HG03575 (cell line): ENCODE data around the gene AGAP9.
"Not testable (repeated sequence)": the region's sequence is repeated elsewhere in the genome, so short reads cannot be mapped to it uniquely, and the experiment has no call there.

Experiments
- ATAC-seq: cut with Tn5 transposase; IDR thresholded peaks from one replicate; pipeline ENCODE4 v1.9.1; 2021; ENCODE audit not compliant: unreplicated experiment, insufficient number of reproducible peaks, low FRiP score; ENCODE audit errors: extremely low read depth

The AGAP9 gene

GRCh38 chr10:47494226-47494625 lies 29.2 kb downstream of the AGAP9 start:
- not testable (repeated sequence) for ATAC-seq

DNA sequence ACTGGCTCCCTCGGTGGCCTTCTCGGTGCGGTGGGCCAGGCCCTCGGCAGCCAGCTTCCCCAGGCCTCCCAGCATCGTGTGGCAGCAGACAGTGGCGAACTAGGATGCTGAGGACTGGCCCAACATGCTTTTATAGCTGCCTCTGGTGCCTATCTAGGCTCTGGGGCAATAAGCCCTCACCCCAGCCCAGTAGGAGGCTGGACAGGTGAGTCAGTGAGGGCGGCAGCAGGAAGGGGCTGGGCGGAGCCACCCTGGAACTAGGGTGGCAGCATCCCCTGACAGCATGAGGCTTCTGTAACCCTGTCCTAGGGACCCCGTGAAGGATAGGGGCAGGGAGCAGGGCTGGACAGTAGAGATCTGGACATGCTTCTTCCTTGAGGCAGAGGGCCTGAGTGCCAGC lies 31.8 kb downstream of the AGAP9 start, which contains the start of gene FAM25G:
Gene FAM25G (minus strand): TSS at position 101 of the 400 bp plus-strand sequence. CDS start 26 bp downstream, at position 75.
- ATAC-seq: not testable (repeated sequence)

GRCh38 chr10:47489630-47490029 lies 33.8 kb downstream of the AGAP9 start:
- not testable (repeated sequence) for ATAC-seq

DNA sequence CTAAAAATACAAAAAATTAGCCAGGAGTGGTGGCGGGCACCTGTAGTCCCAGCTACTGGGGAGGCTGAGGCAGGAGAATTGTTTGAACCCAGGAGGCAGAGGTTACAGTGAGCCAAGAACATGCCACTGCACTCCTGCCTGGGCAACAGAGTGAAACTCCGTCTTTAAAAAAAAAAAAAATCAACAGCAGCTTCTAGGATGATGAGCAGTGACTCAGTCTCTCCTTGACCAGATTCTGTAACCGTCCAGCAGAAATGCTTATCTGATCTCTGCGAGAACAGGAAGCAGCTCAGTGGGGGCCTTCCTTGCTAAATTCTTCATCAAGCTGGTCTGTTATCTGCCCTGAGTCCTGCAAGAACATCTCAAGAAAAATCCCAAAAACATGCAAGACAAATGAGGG lies 37.5 kb downstream of the AGAP9 start:
- not testable (repeated sequence) for ATAC-seq

DNA sequence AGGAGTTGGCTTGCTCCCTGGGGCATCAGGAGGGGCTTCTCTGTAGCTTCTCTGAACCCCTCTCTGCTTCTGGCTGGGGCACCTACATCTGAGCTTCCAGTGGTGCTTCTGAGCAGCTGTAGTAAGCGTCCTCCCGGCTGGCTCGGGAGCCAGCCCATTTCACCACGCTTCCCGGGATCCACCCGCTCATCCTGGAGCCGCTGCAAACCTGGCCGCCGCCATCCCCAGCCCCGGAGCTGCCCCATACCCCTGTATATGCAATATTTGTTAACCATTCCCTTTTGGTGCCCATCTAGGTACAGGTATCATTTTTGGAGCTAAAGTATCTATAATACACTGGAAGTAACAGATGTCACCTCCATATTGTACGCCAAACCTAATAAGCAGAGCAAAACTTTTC lies 38.7 kb downstream of the AGAP9 start:
- ATAC-seq: not testable (repeated sequence)

GRCh38 chr10:47483923-47484322 lies 39.5 kb downstream of the AGAP9 start, which contains the start of gene ANXA8:
ANXA8 (minus strand) TSS chr10:47484115; CDS start chr10:47483933, 182 bp downstream.
- ATAC-seq: not testable (repeated sequence)

GRCh38 chr10:47482367-47482766 lies 41.1 kb downstream of the AGAP9 start:
- not testable (repeated sequence) for ATAC-seq

- not testable (repeated sequence) for ATAC-seq
Observed at GRCh38 chr10:47481768-47482181, 41.7 kb downstream of the AGAP9 start.

DNA sequence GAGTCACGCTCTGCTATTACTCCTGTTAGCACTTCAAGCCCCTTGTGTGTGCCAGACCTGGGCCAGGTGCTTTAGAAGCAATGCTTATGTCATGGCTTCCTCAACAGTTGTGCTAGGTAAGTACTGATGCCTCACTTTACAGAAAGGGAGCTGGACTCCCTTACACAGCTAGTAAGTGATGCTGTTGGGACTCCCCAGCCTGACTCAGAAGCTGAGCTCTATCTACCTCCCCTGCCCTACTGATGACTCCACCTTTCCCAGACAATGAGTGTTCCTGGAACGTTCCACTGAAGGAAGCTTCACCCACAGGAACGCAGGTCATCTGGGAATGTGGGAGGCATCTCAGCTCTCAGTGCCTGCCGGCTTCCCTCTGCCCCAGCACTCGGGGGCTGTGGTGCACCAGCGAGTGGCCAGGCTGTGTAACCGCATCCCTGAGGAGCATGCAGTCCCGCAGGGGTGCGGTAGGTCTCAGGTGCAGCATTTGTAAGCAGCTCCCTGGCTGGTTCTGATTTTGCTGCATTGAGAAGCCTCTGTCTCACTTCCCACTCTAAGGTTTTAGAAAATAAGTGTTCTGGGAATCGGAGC lies 42.2 kb downstream of the AGAP9 start:
- not testable (repeated sequence) for ATAC-seq

GRCh38 chr10:47480133-47480532 lies 43.3 kb downstream of the AGAP9 start:
- ATAC-seq: not testable (repeated sequence)

DNA sequence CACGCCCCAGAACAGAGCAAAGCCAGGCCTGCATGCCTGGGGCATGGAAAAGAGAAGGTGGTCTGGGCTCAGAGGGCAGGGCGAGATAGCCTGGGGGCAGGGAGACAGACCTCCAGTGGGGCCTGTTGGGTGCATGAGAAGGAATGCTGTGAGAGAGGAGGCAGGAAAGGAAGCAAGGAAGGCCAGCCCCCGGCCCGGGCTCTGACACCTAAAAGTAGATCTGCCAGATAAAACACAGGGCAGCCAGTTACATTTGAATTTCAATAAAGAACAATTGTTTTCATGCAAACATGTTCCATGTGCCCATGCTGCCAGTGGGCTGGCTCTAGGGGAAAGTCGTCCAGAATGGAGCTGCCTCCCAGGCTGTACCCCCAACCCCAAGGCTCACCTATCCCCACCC lies 45.3 kb downstream of the AGAP9 start:
- not testable (repeated sequence) for ATAC-seq

DNA sequence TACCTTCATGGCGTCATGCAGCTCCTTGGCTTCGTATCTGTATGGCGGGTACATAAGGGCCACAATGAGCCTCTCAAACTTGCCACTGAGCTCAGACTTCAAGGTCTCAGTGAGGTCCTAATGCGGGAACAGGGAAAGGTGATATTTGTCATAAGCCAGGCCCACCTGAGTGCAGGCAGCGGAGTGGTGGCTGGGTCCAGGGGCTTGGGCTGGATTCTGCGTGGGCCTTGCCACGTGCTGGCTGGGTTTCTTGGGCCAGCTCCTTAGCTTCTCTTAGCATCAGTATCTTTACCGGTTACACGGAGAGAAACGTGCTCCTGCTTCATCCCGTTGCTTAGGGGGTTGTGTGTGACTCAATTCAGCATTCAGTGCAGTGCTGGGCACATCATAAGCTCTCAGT lies 46.4 kb downstream of the AGAP9 start:
- ATAC-seq: not testable (repeated sequence)

GRCh38 chr10:47475101-47475500 lies 48.3 kb downstream of the AGAP9 start:
- not testable (repeated sequence) for ATAC-seq

GRCh38 chr10:47473516-47473915 lies 49.9 kb downstream of the AGAP9 start:
- ATAC-seq: not testable (repeated sequence)

DNA sequence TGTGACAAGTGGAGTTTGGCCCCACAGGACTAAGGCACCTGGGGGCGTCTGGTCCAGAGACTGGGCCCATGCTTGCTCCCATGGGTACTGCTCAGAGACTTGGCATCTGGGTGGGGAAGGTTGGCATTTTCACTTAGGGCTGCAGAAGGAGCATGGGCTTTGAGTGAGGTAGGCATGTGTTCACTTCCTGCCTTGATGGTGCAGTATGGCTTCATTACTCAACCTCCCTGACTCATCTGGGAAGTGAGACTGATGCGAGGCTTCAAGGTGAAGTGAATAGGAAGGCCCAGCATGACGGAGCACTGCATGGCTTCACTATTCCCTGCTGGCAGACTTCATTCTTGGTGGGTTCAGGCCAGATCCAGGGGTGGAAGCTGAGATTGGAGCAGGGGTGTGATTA lies 50.8 kb downstream of the AGAP9 start:
- ATAC-seq: not testable (repeated sequence)

DNA sequence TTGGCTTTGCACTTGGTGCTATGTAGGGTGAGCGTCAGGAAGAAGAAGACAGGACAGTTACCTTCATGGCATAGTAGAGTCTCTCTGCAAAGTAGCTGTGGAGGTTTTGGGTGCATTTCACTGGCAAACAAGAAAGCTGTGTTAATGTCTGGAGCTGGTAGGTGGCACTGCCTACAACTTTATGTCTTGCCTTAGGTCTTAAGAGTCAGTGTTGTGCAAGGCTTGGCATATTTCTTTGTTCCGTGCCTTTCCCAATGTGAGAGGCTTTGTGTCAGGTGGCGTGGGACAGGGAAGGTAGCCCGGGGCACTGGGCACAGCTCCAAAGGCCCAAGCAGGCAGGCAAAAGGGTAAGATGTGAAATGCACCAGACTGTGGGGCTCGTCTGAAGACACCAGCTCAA lies 51.4 kb downstream of the AGAP9 start:
- not testable (repeated sequence) for ATAC-seq

DNA sequence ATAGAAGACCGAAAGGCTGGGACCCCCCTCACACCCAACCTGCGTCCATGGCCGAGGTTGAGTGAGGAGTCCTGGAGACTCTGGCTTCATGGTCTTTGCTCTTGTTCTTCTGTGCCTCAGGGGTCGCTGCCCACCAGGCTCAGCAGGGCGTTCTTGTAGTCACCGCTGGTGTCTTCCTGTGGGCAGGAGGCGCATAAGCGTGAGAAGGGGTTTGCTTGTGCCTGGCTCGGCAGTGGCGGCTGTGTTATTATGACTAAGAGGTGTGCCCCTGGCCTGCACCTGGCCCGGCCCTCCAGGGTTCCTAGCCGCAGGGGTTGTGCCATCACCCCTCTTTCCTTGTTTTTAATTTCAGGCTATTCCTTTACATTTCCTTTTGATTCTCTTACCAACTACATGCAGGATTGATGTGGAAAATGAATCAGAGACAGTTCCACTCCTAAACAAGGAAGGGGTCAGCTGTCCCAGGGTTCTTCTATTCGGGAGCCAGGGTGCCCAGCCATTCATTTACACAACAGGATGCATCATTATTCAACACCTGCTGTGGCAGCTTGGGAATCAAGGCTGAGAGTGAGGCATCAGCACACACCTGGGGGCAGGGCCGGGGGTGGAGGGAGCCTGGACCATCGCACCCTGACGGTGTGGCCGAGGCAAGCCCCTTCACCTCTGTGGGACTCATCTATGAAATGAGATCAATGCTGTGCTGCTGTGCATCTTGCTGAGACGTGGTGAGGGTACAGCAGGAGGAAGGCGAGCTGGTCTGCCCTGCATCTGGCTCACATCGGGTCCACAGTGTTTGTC lies 54.5 kb downstream of the AGAP9 start:
- not testable (repeated sequence) for ATAC-seq

GRCh38 chr10:47467957-47468356 lies 55.5 kb downstream of the AGAP9 start:
- not testable (repeated sequence) for ATAC-seq

GRCh38 chr10:47467458-47467857 lies 56.0 kb downstream of the AGAP9 start:
- ATAC-seq: not testable (repeated sequence)
